GM04503 (cell line): Measurements from ENCODE around the gene TFB2M.
"Not testable (repeated sequence)": the region's sequence is repeated elsewhere in the genome, so short reads cannot be mapped to it uniquely, and the experiment has no call there.

Source experiments
- DNase-seq: peaks from one replicate; pipeline ENCODE4 v3.0.0-alpha.2; 2012; ENCODE audit warnings: low read depth

TFB2M gene

GRCh38 chr1:246583056-246583440 lies 17.0 kb upstream of the TFB2M start:
- DNase-seq, result no peak

DNA sequence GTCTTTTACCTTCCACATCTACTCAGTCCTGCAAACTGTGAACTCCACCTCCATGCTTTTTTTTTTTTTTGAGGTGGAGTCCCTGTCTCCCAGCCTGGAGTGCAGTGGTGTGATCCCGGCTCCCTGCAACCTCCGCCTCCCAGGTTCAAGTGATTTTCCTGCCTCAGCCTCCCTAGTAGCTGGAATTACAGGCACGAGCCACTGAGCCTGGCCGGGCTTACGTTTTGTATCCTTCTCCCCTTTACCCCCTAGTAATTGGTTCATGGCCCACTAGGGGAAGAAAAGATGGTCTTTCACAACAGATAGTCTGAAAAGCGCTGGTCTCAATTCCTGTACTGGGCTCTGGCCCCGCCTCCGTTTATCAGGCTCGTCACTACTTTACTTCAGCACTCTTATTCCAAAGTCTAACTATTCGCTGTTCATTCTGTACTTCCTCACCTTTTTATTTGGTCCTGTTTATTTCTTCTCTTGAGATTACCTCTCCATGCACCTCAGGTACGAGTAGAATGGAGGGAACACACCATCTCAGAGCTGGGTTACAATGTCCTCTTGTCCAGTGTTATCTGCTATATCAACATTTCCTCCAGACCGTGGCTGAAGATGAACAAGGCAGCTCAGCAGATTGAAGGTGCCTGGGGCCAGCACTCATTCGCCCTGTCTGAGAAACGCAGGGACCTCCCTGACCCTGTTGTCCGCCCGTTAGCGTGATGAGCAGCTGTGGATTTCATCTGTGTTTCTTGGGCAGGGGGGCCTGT lies 16.4 kb upstream of the TFB2M start:
- DNase-seq, result no peak

DNA sequence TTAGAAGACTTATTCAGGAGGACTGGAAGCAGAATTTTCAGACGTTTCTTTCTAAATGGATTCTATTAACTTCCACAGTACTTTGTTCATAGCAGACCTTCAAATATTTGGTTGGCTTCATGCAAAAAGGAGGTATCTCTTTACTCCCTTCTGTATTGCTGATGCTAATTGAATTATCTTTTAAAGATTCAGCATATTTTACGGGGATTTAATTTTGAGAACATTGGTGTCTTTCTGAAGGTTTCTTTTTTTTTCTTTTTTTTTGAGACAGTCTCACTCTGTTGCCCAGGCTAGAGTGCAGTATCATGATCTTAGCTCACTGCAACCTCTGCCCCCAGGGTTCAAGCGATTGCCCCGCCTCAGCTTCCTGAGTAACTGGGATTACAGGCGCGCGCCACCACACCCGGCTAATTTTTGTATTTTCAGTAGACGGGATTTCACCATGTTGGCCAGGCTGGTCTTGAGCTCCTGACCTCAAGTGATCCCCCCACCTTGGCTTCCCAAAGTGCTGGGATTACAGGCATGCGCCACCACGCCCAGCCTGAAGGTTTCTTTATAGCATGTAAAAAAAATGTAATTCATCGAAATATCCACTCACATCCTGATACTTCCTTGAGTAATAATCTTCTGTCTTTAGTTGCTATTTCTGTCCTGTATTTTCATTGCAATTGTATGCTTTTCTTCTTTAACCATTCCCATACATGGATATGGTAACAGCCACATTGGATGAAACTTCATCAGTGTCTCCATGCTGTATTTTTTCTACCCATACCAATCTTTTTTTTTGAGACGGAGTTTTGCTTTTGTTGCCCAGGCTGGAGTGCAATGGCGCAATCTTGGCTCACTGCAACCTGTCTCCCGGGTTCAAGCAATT lies 14.7 kb upstream of the TFB2M start:
- no peak for DNase-seq

GRCh38 chr1:246579818-246580217 lies 13.8 kb upstream of the TFB2M start:
- DNase-seq, result no peak

DNA sequence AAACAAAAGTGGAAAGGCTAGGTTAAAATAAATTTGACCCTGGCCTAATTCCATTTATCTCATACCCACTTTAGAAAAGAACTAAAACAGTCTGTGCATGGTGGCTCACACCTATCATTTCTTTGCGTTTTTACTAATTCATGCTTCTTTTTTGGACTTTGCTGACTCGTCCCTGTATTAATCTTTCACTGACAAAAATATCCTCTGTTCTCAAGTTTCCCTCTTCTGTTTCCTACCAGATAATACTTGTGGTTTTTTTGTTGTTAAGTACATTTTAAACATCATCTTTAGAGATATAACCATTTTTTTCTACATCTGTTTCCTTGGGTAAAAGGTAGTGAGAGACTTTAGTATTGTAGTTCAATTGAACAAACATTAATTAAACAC lies 11.7 kb upstream of the TFB2M start:
- no peak for DNase-seq

DNA sequence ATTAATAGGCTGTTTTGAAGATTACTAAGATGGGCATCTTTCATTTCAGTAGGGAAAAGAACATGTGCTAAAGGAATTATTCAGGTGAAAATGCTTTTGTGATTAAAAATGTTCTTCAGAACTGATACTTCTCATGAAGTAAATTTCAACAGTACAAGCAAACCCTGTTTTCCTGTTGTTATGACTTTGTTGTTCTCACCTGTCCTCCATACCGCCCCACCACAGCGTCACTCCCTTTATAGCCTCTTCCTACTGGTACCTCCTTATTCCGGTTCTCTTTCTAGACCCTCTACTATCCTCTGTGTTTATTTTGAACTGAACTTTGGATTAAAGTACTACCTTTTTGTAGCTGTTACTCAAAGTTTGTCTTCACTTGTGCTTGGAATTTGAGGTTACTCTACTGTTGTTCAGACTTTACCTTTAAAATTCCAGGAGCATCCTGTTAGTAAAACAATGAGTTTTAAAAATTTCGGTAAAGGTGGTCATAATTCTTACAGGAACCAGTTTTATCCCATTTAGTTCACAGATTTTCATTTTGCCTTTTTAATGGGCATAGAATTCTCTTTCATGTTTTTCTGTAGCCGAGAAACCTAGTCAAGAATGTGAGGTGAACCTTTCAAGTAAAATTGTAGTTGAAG lies 11.1 kb upstream of the TFB2M start:
- DNase-seq, result no peak

- DNase-seq, result no peak
These were observed 10.6 kb upstream of the TFB2M start for GRCh38 chr1:246576709-246577032.

GRCh38 chr1:246573491-246573890 lies 7.4 kb upstream of the TFB2M start:
- DNase-seq, result no peak

DNA sequence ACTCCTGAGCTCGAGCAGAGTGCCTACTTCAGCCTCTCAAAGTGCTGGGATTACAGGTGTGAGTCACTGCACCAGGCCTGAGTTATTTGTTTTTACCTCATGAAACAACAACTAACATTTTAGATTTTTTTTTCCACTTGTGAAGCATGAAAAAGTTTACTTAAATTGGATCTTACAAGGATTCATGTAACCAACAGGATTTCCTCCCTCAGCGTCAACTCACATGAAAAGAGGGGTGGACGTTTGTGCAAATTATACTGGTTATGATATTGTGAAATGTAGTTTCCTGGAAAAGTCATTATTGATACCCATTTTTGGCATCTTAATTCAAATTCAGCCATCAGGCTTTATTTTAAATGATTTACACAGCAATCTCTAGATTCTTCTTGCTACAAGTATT lies 6.7 kb upstream of the TFB2M start:
- DNase-seq, result no peak

GRCh38 chr1:246571953-246572352 lies 5.9 kb upstream of the TFB2M start:
- no peak for DNase-seq

- not testable (repeated sequence) for DNase-seq
These were observed 5.2 kb upstream of the TFB2M start for GRCh38 chr1:246571309-246571708.

DNA sequence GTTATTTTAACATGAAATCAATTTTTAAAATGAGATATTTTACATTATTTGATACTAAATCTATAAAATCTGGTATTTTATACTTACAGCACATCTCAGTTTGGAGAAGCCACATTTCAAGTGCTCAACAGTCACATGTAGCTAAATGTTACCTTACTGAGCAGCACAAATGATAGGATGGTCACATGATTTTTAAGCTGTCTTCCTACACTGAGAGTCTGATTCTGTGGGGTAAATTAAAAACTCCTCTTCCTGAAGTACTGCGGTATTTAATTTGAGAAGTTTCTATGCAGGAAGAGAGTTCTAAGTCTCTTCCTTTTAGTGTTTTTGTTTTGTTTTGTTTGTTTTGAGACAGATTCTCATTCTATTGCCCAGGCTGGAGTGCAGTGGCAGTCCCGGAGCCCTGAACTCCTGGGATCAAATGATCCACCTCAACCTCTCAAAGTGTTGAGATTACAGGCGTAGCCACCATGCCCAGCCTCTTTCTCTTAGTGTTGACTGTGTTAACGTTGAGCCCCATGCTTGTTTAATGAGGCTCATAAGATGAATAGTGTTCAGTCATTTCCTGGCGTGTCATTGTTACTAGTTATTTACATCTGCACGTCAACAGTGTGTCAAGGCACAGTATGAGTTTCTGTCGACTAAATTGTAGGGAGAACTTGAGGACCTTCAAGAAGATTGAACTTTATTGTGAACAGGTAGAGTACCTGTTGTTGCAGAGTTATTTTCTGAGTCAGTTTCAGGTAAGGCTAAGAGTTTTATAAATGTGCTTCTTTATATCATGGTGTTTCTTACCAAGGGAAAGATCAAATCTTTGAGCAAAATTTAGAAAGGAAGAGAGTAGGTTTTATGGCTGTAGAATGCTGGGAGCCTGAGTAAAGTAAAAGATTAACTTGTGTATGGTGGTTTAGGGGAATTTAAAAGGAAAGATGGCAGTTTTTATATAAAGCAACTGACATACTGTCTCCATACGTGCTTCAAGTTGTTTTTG lies 3.5 kb upstream of the TFB2M start:
- no peak for DNase-seq

DNA sequence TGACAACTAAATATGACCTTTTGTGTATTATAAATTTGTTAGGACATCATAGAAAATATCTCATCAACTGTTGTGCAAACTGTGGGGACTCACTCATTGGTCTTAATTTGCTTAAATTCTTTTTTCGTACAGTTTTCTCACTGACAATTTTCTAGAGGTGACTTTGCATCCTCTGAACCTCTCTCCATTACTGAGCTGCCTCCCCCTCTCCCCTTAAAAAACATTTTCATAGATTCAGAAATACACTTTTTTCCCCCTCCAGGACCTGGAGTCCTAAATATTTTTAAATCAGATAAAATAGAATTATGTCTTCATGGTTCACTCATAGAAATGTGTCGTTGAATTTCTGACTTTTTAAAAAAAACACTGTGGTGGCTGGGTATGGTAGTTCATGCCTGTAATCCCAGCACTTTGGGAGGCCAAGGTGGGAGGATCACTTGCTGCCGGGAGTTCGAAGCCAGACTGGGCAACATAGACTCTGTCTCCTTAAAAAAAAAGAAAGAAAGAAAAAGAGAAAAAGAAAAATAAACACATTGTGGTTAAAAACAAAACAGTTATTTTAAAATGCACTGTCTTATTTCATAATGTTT lies 1.7 kb upstream of the TFB2M start:
- DNase-seq, result no peak

GRCh38 chr1:246566813-246567645 lies 968 bp upstream of the TFB2M start:
- peak; percentile 82 for DNase-seq

GRCh38 chr1:246565751-246566127 lies 322 bp downstream of the TFB2M start:
- no peak for DNase-seq

DNA sequence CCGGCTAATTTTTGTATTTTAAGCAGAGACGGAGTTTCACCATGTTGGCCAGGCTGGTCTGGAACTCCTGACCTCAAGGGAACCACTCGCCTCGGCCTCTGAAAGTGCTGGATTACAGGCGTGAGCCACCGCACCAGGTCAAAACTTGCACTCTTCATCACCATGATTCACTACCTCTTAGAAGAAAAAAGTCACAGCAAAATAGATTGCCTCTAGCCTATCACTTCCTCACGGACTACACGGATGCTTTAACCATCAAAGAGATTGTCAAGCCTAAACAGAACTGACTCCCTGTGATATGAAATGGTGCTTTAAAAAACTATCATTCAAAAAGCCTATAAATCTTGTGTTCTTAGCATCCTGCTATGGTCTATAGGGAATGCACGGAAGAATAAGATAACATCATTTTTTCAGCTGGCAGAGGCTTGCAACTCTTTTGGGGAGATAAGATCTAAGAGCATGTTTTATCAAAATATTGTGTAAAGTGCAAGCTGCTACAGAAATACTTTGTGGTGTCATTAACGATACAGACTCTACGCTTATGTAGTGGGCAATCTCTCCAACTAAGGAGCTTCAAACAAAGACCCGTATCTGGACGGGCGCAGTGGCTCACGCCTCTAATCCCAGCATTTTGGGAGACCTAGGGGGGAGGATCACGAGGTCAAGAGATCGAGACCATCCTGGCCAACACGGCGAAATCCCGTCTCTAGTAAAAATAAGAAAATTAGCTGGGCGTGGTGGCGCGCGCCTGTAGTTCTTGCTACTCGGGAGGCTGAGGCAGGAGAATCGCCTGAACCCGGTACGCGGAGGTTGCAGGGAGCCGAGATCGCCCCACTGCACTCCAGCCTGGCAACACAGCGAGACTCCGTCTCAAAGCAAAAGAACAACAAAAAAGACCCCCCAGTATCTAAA lies 966 bp downstream of the TFB2M start:
- no peak for DNase-seq

- DNase-seq, result not testable (repeated sequence)
These were observed 5.2 kb downstream of the TFB2M start for GRCh38 chr1:246560833-246561232.

GRCh38 chr1:246559310-246559709 lies 6.8 kb downstream of the TFB2M start:
- DNase-seq, result no peak

- no peak for DNase-seq
These were observed 8.0 kb downstream of the TFB2M start for GRCh38 chr1:246558041-246558440.

- no peak for DNase-seq
These were observed 11.9 kb downstream of the TFB2M start for GRCh38 chr1:246554201-246554600.
